DMS53 (cell line): Measurements from ENCODE around the gene KRTAP5-10.
"Not testable (repeated sequence)": the region's sequence is repeated elsewhere in the genome, so short reads cannot be mapped to it uniquely, and the experiment has no call there.

Source experiments
- DNase-seq: peaks from one replicate; lab custom pipeline; 2025; lab: John Stamatoyannopoulos, UW

The KRTAP5-10 gene

GRCh38 chr11:71565263-71565662, at the start of gene KRTAP5-10:
TSS of gene KRTAP5-10 (plus strand) at chr11:71565563. CDS start at chr11:71565588, 25 bp downstream.
- DNase-seq = peak; percentile 75

- no peak for DNase-seq
These were observed 46.6 kb upstream of the KRTAP5-10 start for GRCh38 chr11:71518506-71519471.

GRCh38 chr11:71519546-71519945, 45.8 kb upstream of the KRTAP5-10 start:
- no peak for DNase-seq

- peak; percentile 87 for DNase-seq
These were observed 40.0 kb upstream of the KRTAP5-10 start for GRCh38 chr11:71525188-71525937.

- peak; percentile 58 for DNase-seq
These were observed 39.3 kb upstream of the KRTAP5-10 start for GRCh38 chr11:71525938-71526495.

- DNase-seq = peak; percentile 58
These were observed 38.4 kb upstream of the KRTAP5-10 start, which contains the start of gene KRTAP5-7 for GRCh38 chr11:71526796-71527575. TSS of gene KRTAP5-7 (plus strand) at chr11:71527267. CDS start at chr11:71527301, 34 bp downstream.

- peak; percentile 72 for DNase-seq
These were observed 37.7 kb upstream of the KRTAP5-10 start for GRCh38 chr11:71527576-71528210.

GRCh38 chr11:71530602-71531001, 34.8 kb upstream of the KRTAP5-10 start:
- DNase-seq = no peak

GRCh38 chr11:71532036-71532610, 33.2 kb upstream of the KRTAP5-10 start:
- no peak for DNase-seq

- DNase-seq = not testable (repeated sequence)
These were observed 30.4 kb upstream of the KRTAP5-10 start for GRCh38 chr11:71534711-71535608.

- no peak for DNase-seq
These were observed 29.5 kb upstream of the KRTAP5-10 start for GRCh38 chr11:71535825-71536224.

GRCh38 chr11:71537537-71537936, 27.8 kb upstream of the KRTAP5-10 start:
- DNase-seq = peak; percentile 54

- DNase-seq = peak; percentile 79
These were observed 27.2 kb upstream of the KRTAP5-10 start, which contains the start of gene KRTAP5-8 for GRCh38 chr11:71537977-71538665. TSS of gene KRTAP5-8 (plus strand) at chr11:71538025. CDS start at chr11:71538056, 31 bp downstream.

GRCh38 chr11:71538666-71538990, 26.7 kb upstream of the KRTAP5-10 start:
- peak; percentile 60 for DNase-seq

GRCh38 chr11:71539017-71539416, 26.3 kb upstream of the KRTAP5-10 start:
- no peak for DNase-seq

GRCh38 chr11:71539971-71540370, 25.4 kb upstream of the KRTAP5-10 start:
- not testable (repeated sequence) for DNase-seq

- DNase-seq = not testable (repeated sequence)
These were observed 24.6 kb upstream of the KRTAP5-10 start for GRCh38 chr11:71540521-71541304.

- no peak for DNase-seq
These were observed 23.0 kb upstream of the KRTAP5-10 start for GRCh38 chr11:71542382-71542781.
